GM21367 (cell line): ENCODE data around the gene GNA15.
A peak's percentile ranks its signal among the peaks of the same experiment; 100 is the strongest.
"Not testable (repeated sequence)": the region's sequence is repeated elsewhere in the genome, so short reads cannot be mapped to it uniquely, and the experiment has no call there.

ENCODE experiments used
- ATAC-seq: cut with Tn5 transposase; IDR thresholded peaks from one replicate; pipeline ENCODE4 v1.9.1; 2021; ENCODE audit not compliant: unreplicated experiment

Gene GNA15

DNA sequence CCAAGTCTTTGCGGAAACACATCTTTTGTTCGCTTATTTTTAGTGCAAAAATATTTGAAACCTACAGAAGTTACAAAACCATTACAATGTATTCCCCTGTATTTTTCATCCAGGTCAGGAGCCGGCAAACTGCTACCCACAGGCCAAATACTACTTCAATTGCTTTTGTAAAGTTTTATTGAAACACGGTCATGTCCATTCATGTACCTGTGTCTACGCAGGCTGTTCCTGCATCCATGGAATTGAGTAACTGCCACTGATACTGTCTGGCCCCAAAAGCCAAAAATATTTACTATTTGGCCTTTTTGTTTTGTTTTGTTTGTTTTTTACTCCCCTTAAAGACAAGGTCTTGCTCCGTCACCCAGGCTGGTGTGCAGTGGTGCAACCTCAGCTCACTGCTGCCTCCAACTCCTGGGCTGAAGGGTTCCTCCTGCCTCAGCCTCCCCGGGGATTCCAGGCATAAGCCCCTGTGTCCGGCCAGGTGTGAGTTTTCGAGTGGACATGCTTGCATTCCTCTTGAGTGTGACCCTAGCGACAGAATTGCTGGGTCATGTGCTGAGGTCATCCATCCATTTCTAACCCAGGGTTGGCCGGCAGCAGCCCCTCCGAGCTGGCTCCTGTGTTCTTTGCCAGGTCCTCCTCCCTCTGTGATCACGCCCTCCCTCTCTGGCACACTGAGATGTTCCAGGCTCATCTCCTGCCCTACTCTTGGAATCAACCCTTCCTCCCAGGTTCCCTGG, 31.9 kb downstream of the GNA15 start:
- ATAC-seq, result no peak

DNA sequence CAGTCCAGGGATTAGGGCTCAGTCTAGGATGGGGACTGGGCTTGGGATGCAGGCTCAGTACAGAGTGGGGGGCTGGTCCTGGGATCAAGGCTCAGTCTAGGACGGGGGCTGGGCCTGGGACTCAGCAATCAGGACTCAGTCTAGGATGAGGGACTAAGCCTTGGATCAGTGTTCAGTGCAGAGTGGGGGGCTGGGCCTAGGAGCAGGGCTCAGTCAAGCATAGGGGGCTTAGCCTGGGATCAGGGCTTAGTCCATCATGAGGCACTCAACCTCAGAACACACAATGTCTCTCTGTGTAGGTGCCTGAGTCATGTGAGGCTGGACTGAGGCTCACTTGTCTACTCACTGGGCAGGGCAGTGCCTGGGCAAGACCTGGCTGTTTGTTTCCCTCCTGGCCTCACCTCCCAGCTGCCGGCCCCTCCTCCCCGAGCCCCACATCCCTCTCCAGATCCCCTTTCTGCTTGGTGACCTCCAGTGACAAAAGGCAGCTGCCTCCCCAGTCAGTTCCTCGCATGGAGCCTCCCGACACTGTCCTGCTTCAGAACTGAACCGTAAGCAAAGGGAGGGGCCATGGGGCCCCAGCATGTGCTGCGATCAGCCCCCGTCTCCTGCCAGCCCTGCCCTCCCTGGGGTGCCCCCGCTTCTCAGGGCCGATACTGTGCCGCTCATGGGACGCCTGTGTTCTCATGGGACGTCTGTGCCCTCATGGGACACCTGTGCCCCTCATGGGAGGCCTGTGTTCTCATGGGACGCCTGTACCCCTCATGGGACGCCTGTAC, 36.2 kb downstream of the GNA15 start:
- no peak for ATAC-seq

DNA sequence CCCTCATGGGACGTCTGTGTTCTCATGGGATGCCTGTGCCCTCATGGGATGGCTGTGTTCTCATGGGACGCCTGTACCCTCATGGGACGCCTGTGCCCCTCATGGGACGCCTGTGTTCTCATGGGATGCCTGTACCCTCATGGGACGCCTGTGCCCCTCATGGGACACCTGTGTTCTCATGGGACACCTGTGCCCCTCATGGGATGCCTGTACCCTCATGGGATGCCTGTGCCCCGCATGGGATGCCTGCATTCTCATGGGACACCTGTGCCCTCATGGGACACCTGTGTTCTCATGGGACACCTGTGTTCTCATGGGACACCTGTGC, 36.8 kb downstream of the GNA15 start:
- not testable (repeated sequence) for ATAC-seq

DNA sequence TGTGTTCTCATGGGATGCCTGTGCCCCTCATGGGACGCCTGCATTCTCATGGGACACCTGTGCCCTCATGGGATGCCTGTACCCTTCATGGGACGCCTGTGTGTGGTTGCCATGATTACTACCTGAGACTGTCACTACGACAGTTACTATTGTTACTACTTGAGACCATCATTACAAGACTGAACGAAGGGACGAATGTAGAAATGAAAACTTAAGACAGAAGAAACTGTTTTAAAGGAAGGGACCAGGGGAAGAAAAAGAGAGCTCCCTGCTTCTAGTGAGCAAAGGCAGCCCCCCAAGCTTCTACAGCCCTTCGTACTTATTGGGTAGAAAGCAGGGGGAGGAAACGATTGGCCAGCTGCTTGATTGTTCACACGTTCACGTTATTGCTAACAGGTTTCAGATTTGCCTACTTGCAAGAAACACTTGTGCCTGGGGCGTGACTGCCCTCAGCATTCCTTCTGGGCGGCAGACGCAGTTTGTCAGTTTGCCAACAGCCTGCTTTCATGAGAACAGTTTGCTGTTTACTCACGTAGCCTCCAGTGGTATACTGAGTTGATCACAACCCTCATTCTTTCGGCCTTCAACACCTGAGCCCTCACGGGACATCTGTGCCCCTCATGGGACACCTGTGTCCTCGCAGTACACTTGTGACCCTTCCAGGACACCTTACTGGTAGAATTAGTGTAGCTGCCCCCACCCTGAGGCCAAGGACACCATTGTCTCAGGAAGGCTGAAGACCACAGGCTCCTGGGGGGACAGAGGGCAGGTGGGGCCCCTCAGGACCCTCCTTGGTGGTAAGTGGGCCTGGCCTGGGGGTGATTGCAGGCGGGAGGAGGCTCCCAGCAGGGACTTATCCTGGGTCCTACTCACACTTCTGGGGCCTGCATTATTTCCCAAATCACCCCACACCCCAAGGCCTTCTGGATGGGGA, 40.2 kb downstream of the GNA15 start:
- no peak for ATAC-seq

DNA sequence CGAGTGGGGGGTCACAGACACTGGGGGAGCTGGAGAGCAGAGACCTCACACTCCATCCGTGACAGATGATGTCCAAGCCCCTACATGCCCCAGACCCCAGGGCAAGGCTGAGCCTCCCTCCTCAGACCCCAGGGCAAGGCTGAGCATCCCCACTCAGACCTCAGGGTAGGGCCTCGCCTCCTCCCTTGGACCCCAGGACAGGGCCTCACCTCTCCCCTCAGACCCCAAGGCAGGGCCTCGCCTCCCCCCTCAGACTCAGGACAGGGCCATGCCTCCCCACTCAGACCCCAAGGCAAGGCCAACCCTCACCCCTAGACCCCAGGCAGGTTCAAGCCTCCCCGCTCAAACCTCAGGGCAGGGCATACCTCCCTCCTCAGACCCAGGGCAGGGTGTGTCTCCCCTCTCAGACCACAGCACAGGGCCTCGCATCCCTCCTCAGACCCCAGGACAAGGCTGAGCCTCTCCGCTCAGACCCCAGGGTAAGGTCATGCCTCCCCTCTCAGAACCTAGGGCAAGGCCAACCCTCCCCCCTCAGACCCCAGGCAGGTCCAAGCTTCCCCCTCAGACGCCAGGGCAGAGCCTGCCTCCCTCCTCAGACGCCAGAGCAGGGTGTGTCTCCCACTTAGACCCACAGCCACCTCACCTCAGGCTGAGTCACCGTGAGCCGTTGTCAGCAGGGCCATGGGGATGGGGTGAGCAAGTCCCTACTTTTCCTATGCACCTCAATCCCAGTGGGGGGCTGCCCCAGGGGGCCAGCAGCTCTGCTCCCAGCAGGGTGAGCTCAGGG, 41.1 kb downstream of the GNA15 start:
- no peak for ATAC-seq

DNA sequence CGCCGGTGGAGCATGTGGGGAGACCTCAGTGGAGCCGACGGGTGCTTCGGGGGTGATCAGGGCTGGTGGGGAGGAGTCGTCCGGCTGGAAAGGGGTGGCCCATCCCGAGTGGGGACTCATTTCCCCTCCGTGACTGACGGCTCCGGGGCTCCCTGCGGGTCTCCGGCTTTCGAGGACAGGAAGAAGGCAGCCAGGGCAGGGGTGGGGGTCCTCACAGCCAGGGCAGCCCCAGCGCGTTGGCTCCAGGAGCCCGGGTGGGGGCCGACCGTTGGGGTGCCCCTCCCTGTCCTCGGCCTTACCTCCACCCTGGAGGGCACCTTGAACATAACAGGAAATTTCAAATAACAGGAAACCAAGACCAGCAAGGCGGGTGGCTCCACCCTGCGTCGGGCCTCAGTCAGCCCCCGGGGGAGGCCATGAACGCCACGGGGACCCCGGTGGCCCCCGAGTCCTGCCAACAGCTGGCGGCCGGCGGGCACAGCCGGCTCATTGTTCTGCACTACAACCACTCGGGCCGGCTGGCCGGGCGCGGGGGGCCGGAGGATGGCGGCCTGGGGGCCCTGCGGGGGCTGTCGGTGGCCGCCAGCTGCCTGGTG, 42.6 kb downstream of the GNA15 start, which contains the start of gene S1PR4:
Gene S1PR4 (plus strand): TSS at position 393 of the 596 bp plus-strand sequence. CDS start 24 bp downstream, at position 417.
- ATAC-seq, result no peak

DNA sequence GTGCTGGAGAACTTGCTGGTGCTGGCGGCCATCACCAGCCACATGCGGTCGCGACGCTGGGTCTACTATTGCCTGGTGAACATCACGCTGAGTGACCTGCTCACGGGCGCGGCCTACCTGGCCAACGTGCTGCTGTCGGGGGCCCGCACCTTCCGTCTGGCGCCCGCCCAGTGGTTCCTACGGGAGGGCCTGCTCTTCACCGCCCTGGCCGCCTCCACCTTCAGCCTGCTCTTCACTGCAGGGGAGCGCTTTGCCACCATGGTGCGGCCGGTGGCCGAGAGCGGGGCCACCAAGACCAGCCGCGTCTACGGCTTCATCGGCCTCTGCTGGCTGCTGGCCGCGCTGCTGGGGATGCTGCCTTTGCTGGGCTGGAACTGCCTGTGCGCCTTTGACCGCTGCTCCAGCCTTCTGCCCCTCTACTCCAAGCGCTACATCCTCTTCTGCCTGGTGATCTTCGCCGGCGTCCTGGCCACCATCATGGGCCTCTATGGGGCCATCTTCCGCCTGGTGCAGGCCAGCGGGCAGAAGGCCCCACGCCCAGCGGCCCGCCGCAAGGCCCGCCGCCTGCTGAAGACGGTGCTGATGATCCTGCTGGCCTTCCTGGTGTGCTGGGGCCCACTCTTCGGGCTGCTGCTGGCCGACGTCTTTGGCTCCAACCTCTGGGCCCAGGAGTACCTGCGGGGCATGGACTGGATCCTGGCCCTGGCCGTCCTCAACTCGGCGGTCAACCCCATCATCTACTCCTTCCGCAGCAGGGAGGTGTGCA, 43.3 kb downstream of the GNA15 start:
- no peak for ATAC-seq

DNA sequence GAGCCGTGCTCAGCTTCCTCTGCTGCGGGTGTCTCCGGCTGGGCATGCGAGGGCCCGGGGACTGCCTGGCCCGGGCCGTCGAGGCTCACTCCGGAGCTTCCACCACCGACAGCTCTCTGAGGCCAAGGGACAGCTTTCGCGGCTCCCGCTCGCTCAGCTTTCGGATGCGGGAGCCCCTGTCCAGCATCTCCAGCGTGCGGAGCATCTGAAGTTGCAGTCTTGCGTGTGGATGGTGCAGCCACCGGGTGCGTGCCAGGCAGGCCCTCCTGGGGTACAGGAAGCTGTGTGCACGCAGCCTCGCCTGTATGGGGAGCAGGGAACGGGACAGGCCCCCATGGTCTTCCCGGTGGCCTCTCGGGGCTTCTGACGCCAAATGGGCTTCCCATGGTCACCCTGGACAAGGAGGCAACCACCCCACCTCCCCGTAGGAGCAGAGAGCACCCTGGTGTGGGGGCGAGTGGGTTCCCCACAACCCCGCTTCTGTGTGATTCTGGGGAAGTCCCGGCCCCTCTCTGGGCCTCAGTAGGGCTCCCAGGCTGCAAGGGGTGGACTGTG, 44.0 kb downstream of the GNA15 start:
- ATAC-seq, result no peak

DNA sequence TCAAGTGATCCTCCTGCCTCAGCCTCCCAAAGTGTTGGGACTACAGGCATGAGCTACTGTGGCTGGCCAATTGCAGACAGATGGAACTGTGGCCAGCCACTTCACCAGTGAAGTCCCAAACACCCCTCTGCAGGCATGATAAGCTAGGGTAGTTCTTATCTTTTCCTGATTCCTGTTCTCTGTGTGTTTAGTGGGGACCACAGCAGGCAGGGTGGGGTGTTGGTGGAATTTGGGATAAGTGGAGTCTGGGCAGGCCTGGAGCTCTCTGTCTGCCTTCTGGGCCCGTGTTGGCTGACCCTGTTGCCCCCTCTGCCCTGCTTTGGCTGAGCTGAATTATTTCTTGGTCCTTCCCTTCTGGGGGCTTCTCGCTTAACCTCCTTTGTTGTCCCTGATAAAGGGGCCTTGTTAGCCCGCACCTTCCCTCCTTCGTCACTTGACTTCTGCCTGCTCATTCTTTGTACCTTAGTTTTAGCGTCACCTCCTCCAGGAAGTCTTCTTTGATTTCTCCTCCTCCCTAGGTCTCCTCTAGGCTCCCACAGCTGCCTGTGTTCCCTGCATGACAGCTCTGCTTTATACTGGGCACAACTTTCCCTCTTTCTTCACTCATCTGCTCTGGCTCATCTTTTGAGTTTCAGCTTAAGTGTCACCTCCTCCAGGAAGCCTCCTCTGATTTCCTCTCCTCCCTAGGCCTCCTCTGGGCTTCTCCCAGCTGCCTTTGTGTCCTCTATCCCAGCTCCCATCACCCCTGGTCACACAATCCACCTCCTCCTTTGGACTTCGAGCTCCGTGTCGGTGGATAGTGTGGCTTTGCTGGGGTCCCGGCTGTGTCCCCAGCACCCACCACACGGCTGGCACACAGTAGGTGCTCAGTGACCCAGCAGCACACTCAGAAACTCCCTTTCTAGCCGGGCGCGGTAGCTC, 48.1 kb downstream of the GNA15 start:
- no peak for ATAC-seq

DNA sequence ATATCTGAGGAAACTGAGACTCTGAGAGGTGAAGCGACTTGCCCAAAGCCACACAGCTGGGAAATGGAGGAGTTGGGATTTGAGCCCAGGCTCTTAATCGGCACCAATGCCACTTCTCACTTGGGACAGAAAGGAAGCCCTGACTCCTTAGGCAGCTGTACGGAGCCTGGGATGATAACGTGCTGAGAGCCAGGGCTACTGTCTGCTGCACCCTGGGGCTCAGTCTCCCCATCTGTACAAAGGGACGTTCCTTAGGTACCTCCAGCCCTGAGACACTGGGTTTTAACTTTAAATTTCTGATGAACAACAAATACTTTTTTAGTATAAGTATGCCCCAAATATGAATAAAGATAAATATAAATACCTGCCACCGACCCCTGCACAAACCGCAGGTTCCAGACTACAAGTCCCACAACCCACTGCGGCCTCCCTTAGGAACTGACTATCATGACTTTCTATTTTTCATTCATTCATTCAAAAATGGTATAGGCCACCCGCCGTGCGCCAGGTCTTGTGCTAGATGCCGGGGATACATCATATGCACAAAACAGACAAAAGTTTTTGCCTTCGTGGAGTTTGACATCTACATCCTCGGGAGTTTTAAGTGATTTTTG, 49.1 kb downstream of the GNA15 start:
- no peak for ATAC-seq

DNA sequence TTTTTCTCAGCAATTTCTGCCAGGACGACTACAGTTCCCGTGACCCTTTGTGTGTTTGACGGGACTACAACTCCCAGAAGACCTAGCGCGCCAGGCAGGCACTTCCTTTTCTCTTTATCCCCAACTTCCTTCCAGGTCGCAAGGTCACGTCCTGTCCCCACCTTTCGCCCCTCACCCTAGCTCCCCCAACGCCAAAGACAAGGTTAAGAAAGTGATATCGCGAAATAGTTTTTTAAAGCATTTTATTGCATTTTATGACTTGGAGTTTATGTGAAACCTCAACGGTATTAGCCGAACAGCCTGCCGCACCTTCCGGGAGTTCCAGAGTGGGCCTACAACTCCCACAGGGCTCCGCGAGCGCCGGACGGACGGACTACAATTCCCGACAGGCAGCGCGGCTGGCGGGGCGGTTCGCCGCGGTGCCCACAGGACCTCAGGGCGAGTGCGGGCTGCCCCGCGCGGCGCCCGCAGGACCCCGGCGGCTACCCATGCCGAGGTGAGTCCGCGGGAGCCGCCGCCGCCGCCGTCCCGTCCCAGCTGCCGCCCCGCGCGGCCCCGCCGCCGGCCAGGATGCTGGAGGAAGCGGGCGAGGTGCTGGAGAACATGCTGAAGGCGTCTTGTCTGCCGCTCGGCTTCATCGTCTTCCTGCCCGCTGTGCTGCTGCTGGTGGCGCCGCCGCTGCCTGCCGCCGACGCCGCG, 49.8 kb downstream of the GNA15 start, which contains the start of gene NCLN:
Gene NCLN (plus strand): TSS at position 470 of the 699 bp plus-strand sequence. CDS start 101 bp downstream, at position 571.
- peak; percentile 61 for ATAC-seq

DNA sequence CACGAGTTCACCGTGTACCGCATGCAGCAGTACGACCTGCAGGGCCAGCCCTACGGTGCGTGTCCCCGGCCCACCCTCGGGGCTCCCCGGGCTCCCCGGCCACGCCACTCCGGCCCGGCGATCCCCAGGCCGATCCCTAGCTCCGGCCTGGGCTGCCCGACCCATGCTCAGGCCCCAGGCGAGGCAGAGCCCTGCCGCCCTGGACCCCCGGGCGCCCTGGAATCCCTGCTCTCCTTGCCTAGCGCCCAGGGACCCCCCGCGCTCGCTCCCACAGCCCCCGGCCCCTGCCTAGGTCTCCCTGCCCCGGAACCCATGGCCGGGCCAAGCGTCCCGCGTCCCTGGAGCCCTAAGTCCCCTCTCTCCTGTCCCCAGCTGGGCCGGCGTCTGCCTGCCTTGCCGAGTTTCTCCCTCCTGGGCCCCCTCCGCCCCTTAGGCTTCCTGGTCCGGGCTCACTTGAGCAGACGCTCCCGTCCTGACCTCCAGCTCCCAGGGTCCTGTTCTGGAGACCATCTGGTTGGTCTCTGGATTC, 50.4 kb downstream of the GNA15 start:
- ATAC-seq, result no peak

DNA sequence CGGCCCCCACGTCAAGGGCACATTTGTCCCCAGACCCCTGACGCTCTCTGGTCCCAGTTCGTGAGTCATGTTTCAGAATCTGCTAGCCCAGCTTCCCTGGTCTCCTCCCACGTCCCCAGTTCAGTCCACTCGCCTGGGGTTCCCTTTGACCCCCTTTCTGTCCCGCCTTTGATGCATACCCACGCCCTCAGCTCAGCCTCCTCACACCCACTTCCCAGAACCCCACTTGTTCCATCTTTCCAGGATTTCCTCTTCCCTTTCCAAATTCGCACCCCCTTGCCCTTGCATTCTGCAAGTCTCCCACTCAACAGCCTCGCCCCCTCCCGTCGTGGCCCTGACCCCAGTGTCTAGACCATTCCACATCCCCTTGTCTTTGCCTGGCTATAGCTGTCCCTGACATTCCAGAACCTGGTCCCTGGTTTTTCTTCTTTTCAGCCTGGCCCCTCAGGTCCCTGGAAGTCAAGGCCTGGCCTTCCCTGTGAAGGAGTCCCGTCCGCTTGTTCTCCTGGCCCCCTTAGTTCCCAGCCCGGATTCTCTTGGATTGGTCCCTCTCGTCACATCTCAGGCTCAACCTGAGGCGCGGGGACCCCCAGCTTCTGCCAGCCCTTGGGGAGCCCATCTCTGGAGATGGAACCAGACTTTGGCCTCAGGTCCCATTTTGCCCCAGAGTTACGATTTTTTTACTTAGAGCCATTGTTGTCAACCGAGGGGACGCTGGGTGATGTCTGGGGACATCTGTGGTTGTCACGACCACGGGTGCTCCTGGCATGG, 51.2 kb downstream of the GNA15 start:
- no peak for ATAC-seq

DNA sequence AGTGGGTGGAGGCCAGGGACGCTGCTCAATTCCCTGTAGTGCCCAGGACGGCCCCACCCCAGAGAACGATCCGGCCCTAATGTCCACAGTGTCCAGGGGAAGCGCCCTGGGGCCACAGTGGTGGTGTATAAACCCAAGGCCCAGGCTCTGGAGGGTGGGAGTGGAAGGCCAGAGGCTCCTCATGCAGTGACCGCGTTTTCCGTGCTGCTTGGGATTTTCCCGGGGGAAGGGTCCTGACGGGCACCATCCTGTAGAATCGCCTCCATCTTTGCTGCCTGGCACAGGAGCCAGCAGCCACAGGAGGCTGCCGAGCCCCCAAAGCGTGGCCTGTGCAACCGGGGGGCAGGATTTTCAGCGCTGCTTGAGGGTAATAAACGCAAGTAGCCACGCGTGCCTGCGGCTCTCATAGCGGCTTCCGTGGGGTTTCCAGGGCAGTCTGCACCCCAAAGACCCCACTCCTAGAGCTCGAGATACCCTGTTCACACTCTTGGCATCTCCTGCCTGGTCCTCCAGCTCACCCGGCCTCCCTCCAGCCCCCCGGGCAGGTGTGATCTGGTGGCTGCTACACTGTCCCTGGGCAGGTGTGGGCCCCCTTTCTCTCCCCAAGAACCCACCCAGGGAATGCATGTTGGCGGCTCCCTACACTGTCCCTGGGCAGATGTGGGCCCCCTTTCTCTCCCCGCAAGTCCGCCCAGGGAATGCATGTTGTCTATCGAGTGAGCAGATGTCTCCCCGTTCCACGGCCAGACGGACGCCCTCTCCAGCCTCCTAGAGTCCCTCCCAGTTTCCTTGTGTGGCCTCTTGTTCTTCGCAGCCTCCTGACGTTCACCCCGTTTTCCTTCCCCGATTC, 52.1 kb downstream of the GNA15 start:
- ATAC-seq, result no peak
